ENCODE data around the gene KCNN2.

The KCNN2 gene

DNA sequence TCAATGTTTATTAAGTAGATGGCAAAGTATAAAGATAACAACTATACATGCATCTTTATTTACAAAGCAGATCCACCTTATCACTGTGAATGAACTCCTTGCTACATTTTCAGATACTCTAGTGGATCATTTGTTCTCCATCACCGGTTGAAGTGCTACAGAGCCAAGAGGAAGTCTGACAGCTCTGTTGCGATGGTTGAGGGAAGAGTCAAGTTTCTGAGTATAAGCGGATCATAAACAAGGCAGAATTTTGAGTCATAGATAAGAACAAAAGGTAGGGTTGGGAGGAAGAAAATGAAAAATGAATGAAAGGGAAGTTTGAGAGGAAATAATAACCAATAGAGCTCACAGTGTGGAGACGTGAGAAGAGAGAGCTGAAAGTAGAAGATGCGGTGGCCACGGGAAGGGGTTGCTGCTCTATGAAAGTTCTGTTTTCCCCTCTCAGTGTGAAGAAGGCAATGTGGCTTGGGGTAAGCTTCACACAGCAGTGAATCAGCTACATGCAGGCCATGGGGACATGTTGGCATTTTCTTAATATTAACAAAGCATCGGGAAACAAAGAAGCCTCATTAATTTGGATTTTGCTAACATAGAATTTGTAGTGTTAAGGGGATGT lies 30.8 kb upstream of the KCNN2 start:
- WGBS, 2 experiments (ENCODE audit: insufficient coverage in 2 of 2): 95 to 97% methylated on average over 6 of the region's 7 CpGs
- Histone ChIP-seq H3K9me3 (ENCODE audit: control insufficient read depth, low read length) (no peaks in the 10 kb centered on the region), H3K36me3 (ENCODE audit: control insufficient read depth, insufficient read depth, low read length) (no peaks in the 10 kb centered on the region)

DNA sequence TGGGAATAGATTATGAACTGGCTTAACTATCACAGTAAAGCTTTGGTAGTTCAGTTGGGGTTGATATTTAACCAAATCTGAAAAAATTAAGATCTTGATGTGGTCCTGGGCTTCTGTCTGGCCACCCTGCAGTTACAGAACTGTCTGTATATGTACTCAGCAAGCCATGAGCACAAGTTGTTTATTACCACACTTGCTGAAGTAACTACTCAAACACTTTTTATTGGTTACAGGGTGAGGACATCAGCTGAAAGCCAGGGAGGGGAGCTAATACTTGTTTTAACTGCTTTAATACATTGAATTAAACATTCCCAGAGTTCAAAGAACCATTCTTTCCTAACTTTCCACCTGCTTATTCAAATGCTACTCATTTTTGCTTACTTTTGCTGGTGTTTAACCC lies 29.4 kb upstream of the KCNN2 start:
- Histone ChIP-seq H3K36me3 (ENCODE audit: control insufficient read depth, insufficient read depth, low read length) (no peaks in the 10 kb centered on the region), H3K4me3 (ENCODE audit: extremely low read depth, insufficient read depth, low read length, poor library complexity, severe bottlenecking) (no peak overlapping the region), H3K27ac (ENCODE audit: low read depth, low read length, severe bottlenecking) (no peak overlapping the region), H3K4me1 (ENCODE audit: control insufficient read depth, insufficient read depth, low read length, poor library complexity, severe bottlenecking) (no peaks in the 10 kb centered on the region), H3K9me3 (ENCODE audit: control insufficient read depth, low read length) (no peaks in the 10 kb centered on the region)

More for the DNA sequence above, 30.8 kb upstream of the KCNN2 start:
- no peak overlapping the region for H3K27ac ChIP-seq (ENCODE audit: low read depth, low read length, severe bottlenecking)
- peaks cover 3% of the 10 kb centered on the region for H3K4me1 ChIP-seq (ENCODE audit: control insufficient read depth, insufficient read depth, low read length, poor library complexity, severe bottlenecking)
- H3K4me3 ChIP-seq (ENCODE audit: extremely low read depth, insufficient read depth, low read length, poor library complexity, severe bottlenecking): no peak overlapping the region

DNA sequence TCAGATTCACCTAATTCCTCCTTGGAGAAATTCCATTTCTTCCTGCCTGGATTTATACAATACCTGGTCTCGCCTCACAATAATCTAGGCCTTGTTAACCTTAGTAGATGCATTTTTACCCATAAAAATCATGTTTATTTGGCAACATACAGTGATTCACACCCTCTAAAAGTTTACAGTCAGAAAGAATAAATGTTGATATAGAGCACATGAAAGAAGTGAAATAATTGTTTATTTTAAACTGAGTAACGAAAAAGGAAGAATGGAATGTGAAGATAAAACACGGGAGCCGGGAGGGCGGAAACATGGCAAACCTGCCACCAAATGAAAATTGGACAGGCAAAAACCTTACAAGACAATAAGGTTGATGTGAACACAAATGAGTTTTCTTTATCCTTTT lies 28.9 kb upstream of the KCNN2 start:
- Histone ChIP-seq H3K27ac (ENCODE audit: low read depth, low read length, severe bottlenecking) (no peak overlapping the region), H3K9me3 (ENCODE audit: control insufficient read depth, low read length) (no peaks in the 10 kb centered on the region), H3K4me1 (ENCODE audit: control insufficient read depth, insufficient read depth, low read length, poor library complexity, severe bottlenecking) (no peaks in the 10 kb centered on the region), H3K4me3 (ENCODE audit: extremely low read depth, insufficient read depth, low read length, poor library complexity, severe bottlenecking) (no peak overlapping the region), H3K36me3 (ENCODE audit: control insufficient read depth, insufficient read depth, low read length) (no peaks in the 10 kb centered on the region)
- 100% methylated on average over 1 to 5 of the region's 5 CpGs for WGBS, 2 experiments (ENCODE audit: insufficient coverage in 2 of 2)

DNA sequence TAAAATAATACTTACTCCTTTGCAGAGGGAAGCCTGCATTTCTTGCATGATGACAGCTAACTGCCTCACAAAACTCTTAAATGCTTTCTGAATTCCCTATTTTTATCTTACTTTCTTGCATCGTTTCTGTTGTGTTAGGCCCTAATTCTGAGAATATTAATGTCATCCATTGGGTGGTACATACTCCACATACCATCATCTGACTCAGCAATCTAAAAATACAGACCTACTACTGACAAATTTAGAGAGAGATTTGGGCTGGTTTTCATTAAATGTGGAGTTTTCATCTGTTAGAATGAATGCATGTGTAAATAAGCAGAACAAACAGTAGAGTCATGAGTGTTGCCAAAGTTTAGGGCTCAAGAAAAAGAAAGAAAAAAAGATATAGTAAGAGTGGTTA lies 26.5 kb upstream of the KCNN2 start:
- Histone ChIP-seq H3K9me3 (ENCODE audit: control insufficient read depth, low read length) (peaks cover 5% of the 10 kb centered on the region), H3K36me3 (ENCODE audit: control insufficient read depth, insufficient read depth, low read length) (no peaks in the 10 kb centered on the region), H3K27ac (ENCODE audit: low read depth, low read length, severe bottlenecking) (no peak overlapping the region), H3K4me1 (ENCODE audit: control insufficient read depth, insufficient read depth, low read length, poor library complexity, severe bottlenecking) (no peaks in the 10 kb centered on the region), H3K4me3 (ENCODE audit: extremely low read depth, insufficient read depth, low read length, poor library complexity, severe bottlenecking) (no peak overlapping the region)
- no CpG with 5 or more reads among the region's 1 CpG for WGBS, 2 experiments (ENCODE audit: insufficient coverage in 2 of 2)

DNA sequence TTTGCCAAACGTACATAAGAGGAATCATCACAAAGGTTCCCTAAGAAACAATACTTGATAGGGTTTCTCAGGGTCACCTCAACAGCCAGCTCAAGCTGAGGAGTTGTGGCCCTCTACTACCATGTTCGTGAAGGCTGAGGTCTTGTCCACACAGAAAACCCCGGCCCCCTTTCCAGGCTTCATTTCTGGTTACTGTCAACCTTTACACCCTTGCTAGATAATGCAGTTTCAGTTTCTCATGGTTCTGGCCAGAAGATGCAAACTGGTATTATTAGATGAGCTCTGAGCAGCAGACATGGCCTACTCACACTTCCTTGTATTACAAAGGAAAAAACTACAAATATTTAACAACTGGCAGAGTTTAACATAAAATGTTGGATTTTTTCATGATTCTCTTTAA lies 22.8 kb upstream of the KCNN2 start:
- no peak overlapping the region for H3K27ac ChIP-seq (ENCODE audit: low read depth, low read length, severe bottlenecking)
- WGBS, 2 experiments (ENCODE audit: insufficient coverage in 2 of 2): 68 to 89% methylated on average over 2 to 3 of the region's 3 CpGs
- H3K4me3 ChIP-seq (ENCODE audit: extremely low read depth, insufficient read depth, low read length, poor library complexity, severe bottlenecking): no peak overlapping the region
- no peaks in the 10 kb centered on the region for H3K4me1 ChIP-seq (ENCODE audit: control insufficient read depth, insufficient read depth, low read length, poor library complexity, severe bottlenecking)
- H3K36me3 ChIP-seq (ENCODE audit: control insufficient read depth, insufficient read depth, low read length): no peaks in the 10 kb centered on the region
- peaks cover 5% of the 10 kb centered on the region for H3K9me3 ChIP-seq (ENCODE audit: control insufficient read depth, low read length)

DNA sequence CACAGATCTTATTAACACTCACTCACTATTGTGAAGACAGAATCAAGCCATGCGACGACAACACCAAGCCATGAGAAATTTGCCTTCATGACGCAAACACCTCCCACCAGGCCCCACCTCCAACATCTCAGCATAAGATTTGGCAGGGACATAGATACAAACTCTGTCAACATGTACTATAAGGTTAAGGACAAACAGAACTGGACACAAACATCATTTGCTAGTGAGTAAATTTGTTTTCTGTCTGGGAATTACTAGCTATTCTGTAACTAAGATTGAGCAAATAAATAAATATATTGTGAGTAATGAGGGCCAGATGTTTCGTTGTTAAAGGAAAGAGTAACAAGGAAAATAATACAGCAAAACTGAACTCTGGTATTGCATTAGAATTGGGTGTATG lies 15.7 kb upstream of the KCNN2 start:
- WGBS, 2 experiments (ENCODE audit: insufficient coverage in 2 of 2): 67% methylated on average over 3 of the region's 4 CpGs; no CpG with 5 or more reads in 1 of the 2 experiments
- H3K9me3 ChIP-seq (ENCODE audit: control insufficient read depth, low read length): no peaks in the 10 kb centered on the region

DNA sequence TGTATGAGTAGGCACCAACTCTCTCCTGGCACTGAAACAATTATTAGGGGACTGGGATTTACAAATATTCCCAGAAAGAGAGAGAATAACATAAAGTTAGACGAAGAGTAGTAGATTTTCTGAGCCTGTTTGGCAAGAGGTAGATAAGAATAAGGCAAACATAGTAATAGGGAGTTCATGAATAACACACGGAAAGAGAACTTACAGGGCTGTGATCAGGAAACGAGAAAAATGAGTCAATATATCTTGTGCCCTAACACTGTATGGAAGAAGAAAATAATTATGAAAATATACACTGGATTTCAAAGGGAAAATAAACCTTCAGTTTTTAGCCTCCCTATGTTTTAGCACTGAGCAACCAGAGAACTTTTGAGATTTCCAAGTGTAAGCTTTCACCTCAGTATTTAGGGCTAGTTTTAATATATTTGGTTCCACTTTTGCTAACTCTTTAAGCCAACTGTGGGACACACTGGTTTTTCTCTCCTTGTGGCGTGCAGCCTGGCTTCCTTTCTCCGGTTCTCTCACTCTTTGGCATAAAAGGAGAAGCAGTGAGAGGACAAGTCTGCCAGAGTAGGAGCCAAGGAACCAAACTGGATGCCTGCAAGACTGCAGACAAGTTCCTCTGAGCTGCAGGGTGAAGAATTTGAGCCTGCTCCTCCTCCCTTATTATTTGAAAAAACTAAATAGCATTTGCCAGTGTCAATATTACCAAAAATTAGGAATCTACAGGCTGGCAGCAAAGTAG lies 6.6 kb upstream of the KCNN2 start:
- H3K4me1 ChIP-seq (ENCODE audit: control insufficient read depth, insufficient read depth, low read length, poor library complexity, severe bottlenecking): no peaks in the 10 kb centered on the region
- no peak overlapping the region for H3K4me3 ChIP-seq (ENCODE audit: extremely low read depth, insufficient read depth, low read length, poor library complexity, severe bottlenecking)
- 69 to 89% methylated on average over 3 of the region's 5 CpGs for WGBS, 2 experiments (ENCODE audit: insufficient coverage in 2 of 2)
- no peaks in the 10 kb centered on the region for H3K9me3 ChIP-seq (ENCODE audit: control insufficient read depth, low read length)
- no peak overlapping the region for H3K27ac ChIP-seq (ENCODE audit: low read depth, low read length, severe bottlenecking)
- H3K36me3 ChIP-seq (ENCODE audit: control insufficient read depth, insufficient read depth, low read length): no peaks in the 10 kb centered on the region

More for the DNA sequence above, 15.7 kb upstream of the KCNN2 start:
- Histone ChIP-seq H3K4me3 (ENCODE audit: extremely low read depth, insufficient read depth, low read length, poor library complexity, severe bottlenecking) (no peak overlapping the region), H3K36me3 (ENCODE audit: control insufficient read depth, insufficient read depth, low read length) (no peaks in the 10 kb centered on the region), H3K4me1 (ENCODE audit: control insufficient read depth, insufficient read depth, low read length, poor library complexity, severe bottlenecking) (no peaks in the 10 kb centered on the region), H3K27ac (ENCODE audit: low read depth, low read length, severe bottlenecking) (no peak overlapping the region)

DNA sequence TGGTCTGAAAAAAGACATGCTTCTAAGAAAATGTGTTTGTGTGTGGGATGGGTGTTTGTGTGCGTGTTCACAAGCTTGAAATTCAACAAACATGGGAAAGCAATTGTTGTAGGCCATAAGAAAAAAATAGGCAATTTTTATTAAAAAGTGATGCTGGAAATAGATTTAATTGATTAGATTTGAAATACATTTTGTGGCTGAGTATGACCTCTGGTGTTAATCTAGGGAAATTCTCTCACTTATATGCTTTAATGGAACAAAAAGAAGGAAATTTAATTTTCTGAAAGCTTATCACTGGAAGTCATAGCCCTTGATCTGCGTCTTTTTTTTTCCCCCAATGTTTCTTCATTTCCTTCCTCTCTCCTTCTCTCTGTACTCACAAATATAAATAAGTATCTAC lies 3.5 kb upstream of the KCNN2 start:
- no peak overlapping the region for H3K4me3 ChIP-seq (ENCODE audit: extremely low read depth, insufficient read depth, low read length, poor library complexity, severe bottlenecking)
- no peaks in the 10 kb centered on the region for H3K36me3 ChIP-seq (ENCODE audit: control insufficient read depth, insufficient read depth, low read length)
- no peaks in the 10 kb centered on the region for H3K9me3 ChIP-seq (ENCODE audit: control insufficient read depth, low read length)
- H3K4me1 ChIP-seq (ENCODE audit: control insufficient read depth, insufficient read depth, low read length, poor library complexity, severe bottlenecking): no peaks in the 10 kb centered on the region
- WGBS, 2 experiments (ENCODE audit: insufficient coverage in 2 of 2): 78 to 86% methylated on average over 1 to 2 of the region's 2 CpGs
- H3K27ac ChIP-seq (ENCODE audit: low read depth, low read length, severe bottlenecking): no peak overlapping the region

DNA sequence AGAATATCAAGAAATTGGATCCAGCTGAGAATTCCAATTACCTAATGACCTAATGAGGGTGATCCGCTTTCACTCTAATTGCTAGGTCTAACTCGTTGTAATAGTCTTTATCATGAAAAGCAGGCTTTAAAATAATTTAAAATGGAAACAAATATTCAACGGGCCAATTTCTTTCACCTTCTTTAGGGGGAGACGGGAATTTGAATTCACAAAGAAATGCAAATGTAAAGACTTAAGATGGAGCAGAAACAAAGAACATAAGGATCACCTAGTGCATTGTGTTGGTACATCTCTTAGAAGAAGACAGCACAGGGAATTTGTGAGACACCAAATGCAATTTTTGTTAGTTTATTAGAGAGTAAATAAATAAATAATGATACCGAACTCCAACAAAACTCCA lies 1.5 kb upstream of the KCNN2 start:
- no peaks in the 10 kb centered on the region for H3K36me3 ChIP-seq (ENCODE audit: control insufficient read depth, insufficient read depth, low read length)
- no peaks in the 10 kb centered on the region for H3K9me3 ChIP-seq (ENCODE audit: control insufficient read depth, low read length)
- 0% methylated on average over 2 of the region's 5 CpGs; no CpG with 5 or more reads in 1 of the 2 experiments for WGBS, 2 experiments (ENCODE audit: insufficient coverage in 2 of 2)
- no peak overlapping the region for H3K27ac ChIP-seq (ENCODE audit: low read depth, low read length, severe bottlenecking)
- no peaks in the 10 kb centered on the region for H3K4me1 ChIP-seq (ENCODE audit: control insufficient read depth, insufficient read depth, low read length, poor library complexity, severe bottlenecking)
- peak overlapping the region; percentile 73 for H3K4me3 ChIP-seq (ENCODE audit: extremely low read depth, insufficient read depth, low read length, poor library complexity, severe bottlenecking)

DNA sequence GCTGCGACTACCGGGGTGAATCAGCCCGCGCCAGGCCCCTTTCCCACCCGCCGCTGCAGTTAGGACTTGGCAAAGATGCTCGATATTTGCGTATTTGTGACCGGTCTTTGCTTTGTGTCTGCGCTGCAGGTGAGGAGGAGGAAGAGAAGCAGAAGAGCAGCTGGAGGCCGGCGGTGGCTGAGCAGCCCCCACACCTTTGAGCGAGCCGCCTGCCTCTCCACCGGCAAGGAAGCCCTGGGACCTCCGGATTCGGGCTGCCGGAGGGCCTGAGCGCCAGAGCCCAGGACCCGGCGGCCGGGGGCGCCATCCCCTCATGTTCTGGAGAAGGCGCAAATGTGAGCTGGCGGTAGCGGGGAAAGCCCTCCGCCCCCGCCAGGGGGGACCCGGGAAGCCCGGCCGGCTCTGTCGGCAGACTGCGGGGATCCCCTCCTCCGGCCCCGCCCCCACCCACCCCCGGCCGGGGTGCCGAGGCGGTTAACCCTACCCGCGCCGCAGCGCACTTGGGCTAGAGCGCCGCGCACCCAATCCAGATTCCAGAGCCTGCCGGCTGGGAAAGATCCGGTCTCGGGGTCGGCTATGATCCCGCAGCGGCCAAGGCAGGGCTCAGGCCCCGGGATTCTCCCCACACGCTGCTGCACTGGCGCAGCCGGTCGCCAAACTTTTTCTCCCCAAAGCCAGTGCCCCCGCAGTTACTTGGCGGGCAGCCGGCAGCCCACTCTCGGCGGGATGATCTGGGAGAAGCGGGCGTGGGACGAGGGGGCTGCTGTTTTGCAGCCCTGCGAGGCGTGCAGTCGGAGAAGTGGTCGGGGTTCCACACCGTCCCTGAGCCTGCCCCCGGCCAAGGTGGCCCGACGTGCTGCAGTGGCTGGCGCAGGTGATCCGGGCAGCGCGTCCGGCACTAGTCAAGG lies 800 bp upstream of the KCNN2 start:
- Histone ChIP-seq H3K9me3 (ENCODE audit: control insufficient read depth, low read length) (no peaks in the 10 kb centered on the region), H3K4me3 (ENCODE audit: extremely low read depth, insufficient read depth, low read length, poor library complexity, severe bottlenecking) (peak overlapping the region; percentile 73), H3K27ac (ENCODE audit: low read depth, low read length, severe bottlenecking) (peak overlapping the region; percentile 66), H3K4me1 (ENCODE audit: control insufficient read depth, insufficient read depth, low read length, poor library complexity, severe bottlenecking) (no peaks in the 10 kb centered on the region), H3K36me3 (ENCODE audit: control insufficient read depth, insufficient read depth, low read length) (no peaks in the 10 kb centered on the region)
- WGBS, 2 experiments (ENCODE audit: insufficient coverage in 2 of 2): 0% methylated on average over 29 to 44 of the region's 78 CpGs

Data from mesodermal cell (in vitro differentiated cells).